GM19324 (cell line): Measurements from ENCODE around the gene COA6.

Experiments used
- ATAC-seq: cut with Tn5 transposase; IDR thresholded peaks from one replicate; pipeline ENCODE4 v1.9.1; 2021; ENCODE audit warnings: mild to moderate bottlenecking, moderate library complexity; ENCODE audit not compliant: unreplicated experiment, low FRiP score

Gene COA6

DNA sequence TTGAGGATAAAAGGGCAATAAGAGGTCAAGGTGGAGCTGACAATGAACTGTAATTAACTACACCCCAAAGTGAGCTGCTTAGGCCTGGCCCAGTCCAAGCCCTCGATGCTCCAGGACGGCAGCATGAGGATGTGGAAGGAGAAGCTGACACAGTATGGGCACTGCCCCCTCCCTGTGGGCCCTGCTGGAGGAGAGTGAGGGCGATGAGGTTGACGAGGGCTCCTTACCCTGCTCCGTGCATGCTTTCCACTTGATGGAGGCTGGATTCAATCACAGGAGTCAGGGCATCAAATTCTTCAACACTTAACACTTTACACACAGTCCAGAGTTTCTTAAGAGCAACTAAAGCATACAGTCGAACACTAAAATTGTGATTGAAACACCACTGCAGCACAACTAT lies 32.4 kb downstream of the COA6 start:
- ATAC-seq: no peak

DNA sequence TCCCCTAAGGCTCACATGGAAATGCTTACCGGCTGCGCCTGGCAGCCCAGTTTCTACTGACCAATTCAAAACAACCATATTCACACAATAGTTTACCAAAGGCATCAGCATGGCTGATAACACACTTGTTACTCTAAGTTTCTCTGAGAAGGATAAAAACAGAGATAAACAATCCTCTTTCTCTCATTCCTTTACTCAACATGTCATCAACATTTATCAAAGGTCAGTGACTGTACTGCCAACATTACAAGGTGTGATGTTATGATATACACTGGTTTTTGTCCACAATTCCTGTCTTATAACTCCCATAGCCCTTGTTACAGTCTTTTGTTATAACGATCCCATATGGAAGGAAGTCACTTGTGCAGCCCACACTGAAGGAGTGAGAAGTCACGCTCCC lies 33.6 kb downstream of the COA6 start:
- ATAC-seq: no peak

DNA sequence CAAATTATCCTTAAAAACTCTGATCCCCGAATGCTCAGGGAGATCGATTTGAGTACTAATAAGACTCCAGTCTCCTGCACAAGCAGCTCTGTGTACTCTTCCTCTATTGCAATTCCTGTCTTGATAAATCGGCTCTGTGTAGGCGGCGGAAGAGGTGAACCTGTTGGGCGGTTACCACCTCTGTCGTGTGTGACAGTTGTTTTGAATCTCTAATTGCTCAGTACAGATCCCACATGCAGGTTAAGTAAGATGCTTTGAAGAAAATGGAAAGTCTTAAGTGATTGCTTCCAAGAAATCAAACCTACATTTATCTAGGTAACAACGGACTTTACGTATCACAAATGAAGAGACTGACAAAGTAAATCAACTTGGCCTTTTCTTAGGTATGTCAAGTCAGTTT lies 35.5 kb downstream of the COA6 start:
- ATAC-seq: no peak

DNA sequence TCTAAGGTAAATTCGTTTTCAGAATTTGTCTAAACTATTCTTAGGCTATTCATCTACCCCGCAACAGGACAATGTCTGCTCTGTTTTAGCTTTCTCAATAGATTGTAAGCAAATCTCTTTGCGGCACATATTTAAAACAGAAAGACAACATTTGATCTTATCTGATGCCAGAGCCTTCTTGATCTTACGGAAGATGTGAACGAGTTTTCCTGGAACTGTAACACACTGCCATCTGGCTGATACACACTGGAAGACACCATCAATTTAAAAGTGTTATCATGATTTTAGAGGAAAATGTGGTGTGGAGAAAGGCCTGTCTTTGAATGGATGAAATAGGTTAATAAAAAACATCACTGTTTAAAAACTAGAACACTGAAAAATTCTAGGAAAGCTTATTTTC lies 36.1 kb downstream of the COA6 start:
- no peak for ATAC-seq

DNA sequence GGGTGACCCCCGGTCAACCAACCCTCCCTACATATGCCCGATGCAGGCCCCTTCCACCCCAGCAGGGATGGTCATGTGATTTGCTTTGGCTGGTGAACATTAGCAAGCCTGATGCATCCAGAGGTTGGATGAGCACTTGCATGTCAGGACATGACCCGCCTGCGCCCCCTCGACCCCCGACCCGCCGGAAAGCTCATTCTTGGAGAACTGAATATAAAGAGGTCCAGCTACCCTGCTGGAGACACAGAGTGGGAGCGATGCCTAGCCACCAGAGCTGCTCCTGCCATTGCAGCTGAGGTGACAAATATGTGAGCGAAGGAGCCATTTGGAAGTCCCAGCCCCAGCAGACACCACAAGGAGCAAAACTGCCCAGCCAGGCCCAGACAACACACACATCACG lies 39.6 kb downstream of the COA6 start:
- no peak for ATAC-seq

DNA sequence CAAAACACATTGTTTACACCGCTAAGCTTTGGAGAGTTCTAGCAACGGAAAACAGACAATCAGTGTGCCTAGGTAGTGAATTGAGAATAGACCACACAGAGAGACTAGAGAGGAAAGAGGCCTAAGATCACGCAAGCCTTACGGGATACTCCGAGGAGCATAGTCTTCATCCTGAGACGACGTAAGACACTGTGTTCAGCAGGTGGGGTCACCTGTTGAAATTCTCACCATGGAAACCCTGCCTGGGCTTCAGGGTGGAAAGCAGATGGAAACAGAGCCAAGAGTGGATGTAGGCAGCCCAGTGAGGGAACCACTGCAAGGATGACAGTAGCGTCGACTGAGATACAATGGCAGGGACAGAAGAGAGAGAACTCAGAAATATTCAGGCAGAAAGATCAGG lies 40.2 kb downstream of the COA6 start:
- no peak for ATAC-seq

DNA sequence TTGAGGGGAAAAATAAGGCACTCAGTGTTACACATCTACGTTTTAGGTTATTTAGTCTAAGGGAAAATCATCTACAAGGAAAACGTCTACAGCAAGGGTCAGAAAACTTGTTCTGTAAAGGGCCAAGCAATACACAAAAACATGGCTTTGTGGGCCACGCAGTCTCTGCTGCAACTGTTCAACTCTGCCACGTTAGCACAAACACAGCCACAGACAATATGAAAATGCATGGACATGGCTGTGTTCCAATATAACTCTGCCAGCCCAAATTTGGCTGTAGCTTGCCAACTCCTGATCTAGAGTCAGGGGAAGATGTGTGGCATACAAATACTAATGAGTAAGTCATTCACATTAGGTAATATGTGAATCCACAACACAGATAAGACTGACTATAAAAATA lies 40.7 kb downstream of the COA6 start:
- ATAC-seq: no peak

DNA sequence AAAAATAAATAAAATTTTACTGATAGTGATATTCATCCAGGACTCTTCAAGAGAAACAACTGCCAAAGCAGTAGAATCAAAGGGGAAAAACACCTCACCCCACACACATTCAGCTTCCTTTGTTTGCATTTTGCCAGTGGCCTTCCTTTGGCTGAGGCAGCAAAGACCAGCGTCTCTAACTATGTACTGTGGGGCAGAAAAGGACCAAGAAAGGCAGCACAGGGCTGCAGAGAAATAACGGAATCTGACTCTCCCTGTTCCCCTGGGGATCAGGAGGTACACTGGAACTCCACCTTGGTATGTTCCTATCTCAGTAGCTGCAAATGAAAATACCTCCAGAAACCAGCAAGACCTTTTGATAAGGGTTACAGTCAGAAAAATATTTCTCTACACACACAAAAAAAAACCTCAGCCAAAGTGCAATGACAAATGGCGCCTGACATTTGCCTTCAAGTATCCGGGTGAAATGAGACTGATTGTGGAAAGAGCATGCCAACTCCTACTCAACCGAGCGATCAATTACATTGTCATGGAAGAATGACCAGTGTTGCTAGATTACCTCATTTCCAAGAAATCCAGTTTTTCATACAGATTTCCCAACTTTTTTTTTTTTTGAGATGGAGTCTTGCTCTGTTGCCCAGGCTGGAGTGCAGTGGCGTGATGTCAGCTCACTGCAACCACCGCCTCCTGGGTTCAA lies 54.8 kb downstream of the COA6 start:
- no peak for ATAC-seq

DNA sequence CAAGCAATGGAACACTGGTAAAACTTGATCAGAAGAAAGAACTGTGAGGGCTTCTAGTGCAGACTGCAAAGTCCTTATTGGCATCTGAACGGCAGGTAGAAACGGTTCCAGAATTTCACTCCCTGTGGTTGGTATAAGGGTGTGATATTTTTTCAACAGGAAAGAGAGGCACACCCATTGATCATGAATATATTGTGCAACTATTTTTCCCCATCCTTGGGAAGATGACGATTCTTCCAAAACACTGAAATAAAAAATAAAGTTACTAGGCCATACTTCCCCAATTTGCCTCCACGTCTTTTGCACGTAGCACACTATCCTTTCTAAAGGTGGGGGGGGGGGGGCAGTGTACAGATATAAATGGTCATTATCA lies 56.2 kb downstream of the COA6 start:
- no peak for ATAC-seq

DNA sequence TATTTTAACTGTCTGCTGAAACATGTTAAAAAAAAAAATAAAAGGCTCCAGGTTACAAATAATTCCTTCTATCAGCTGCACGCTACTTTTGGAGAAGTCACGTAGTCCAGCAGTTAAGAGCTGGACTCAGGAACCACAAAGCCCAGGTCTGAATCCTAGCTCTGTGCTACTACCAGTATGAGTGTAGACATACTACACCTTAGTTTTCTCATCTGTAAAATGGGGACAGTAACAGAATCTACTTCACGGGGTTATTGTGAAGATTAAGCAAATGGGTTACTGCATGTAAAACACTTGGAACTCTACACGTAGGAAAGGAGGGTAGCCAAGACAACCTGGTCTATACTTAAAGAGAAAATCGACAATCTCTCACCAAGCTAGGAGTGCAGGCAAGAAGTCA lies 57.4 kb downstream of the COA6 start:
- ATAC-seq: no peak

DNA sequence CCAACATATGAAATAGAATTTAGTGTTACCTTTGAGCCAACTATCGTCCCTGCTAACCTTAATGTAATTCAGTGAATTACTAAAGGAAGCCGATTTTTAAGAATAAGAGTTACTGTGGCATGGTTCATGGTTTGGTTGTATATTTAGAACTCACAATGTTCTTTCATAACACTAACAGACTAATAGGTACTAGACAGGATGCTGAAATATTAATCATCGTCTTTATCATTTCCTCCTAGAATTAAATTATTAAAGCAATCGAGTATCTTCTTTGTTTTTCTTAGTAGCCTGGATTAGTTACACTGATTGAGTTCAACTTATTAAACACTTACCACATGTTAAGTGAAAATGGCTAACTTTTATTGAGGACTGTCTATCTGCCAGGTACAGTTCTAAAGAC lies 58.0 kb downstream of the COA6 start:
- no peak for ATAC-seq

DNA sequence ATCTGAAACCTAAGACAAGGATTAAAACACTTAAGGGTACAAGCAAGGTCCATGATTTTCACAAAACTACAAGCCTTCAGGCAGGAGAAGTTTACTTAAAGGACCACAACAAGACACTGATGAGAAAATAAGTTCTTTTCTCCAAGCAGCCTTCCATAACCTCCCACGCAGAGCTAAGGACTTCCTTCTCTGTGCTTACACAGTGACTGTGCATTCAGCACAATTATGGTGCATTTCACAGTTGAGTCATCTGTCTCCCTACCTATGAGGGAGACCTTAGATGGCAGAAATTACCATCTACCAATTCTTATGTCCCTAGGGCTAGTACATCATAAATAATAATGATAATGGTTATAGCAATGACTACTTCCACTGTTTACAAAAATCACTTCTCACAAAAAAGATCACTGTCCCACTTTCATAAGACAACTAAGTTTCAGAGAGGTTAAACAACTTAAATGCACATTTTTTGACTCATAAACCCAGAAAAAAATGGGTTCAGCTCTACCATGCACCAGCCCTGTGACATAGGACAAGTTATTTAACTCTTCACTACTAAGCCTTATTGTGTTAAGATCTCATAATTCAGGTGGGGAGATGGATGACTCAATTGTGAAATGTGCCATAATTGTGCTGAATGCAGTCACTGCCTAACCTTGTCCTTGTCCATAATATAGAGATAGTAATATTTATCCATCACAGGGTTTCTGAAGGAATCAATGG lies 60.5 kb downstream of the COA6 start:
- no peak for ATAC-seq
